ENCODE results near the gene PPDPF.
"Not testable (repeated sequence)": the region's sequence is repeated elsewhere in the genome, so short reads cannot be mapped to it uniquely, and the experiment has no call there.

PPDPF gene

GRCh38 chr20:63551068-63551467, 30.5 kb downstream of the PPDPF start:
- DNase-seq (ENCODE audit: low spot score) = no peak

GRCh38 chr20:63552481-63553249, 32.1 kb downstream of the PPDPF start:
- DNase-seq (ENCODE audit: low spot score) = no peak

- DNase-seq (ENCODE audit: low spot score) = peak; percentile 75
Measured at GRCh38 chr20:63553251-63553932, 32.8 kb downstream of the PPDPF start.

- no peak for DNase-seq (ENCODE audit: low spot score)
Measured at GRCh38 chr20:63553933-63554290, 33.3 kb downstream of the PPDPF start, which contains the start of gene FNDC11. Gene FNDC11, plus strand, starts transcription at chr20:63554159. Its CDS starts 1,505 bp downstream, at chr20:63555664.

GRCh38 chr20:63554361-63555278, 34.1 kb downstream of the PPDPF start:
- no peak for DNase-seq (ENCODE audit: low spot score)

- DNase-seq (ENCODE audit: low spot score) = no peak
Measured at GRCh38 chr20:63555661-63556381, 35.3 kb downstream of the PPDPF start.

- no peak for DNase-seq (ENCODE audit: low spot score)
Measured at GRCh38 chr20:63556873-63557478, 36.4 kb downstream of the PPDPF start.

- DNase-seq (ENCODE audit: low spot score) = no peak
Measured at GRCh38 chr20:63557481-63557891, 36.9 kb downstream of the PPDPF start.

GRCh38 chr20:63558804-63559484, 38.4 kb downstream of the PPDPF start:
- no peak for DNase-seq (ENCODE audit: low spot score)

- not testable (repeated sequence) for DNase-seq (ENCODE audit: low spot score)
Measured at GRCh38 chr20:63559485-63560332, 39.1 kb downstream of the PPDPF start.

GRCh38 chr20:63560333-63560805, 39.8 kb downstream of the PPDPF start:
- no peak for DNase-seq (ENCODE audit: low spot score)

- no peak for DNase-seq (ENCODE audit: low spot score)
Measured at GRCh38 chr20:63560856-63561609, 40.5 kb downstream of the PPDPF start.

- no peak for DNase-seq (ENCODE audit: low spot score)
Measured at GRCh38 chr20:63561624-63562396, 41.2 kb downstream of the PPDPF start.

GRCh38 chr20:63562461-63563224, 42.1 kb downstream of the PPDPF start:
- DNase-seq (ENCODE audit: low spot score) = no peak

GRCh38 chr20:63563225-63563935, 42.8 kb downstream of the PPDPF start:
- no peak for DNase-seq (ENCODE audit: low spot score)

GRCh38 chr20:63564036-63564810, 43.7 kb downstream of the PPDPF start:
- DNase-seq (ENCODE audit: low spot score) = no peak

All from hematopoietic multipotent progenitor cell treated with erythropoietin and hydrocortisone succinate and interleukin-3 and kit ligand, for 17 days (in vitro differentiated cells).